NCI-H2171 treated with DMSO at 0.1 percent for 48 hours (cell line): ENCODE data around the gene NBEAL2.

Experiments used
- DNase-seq: peaks from one replicate; lab custom pipeline; 2025; lab: John Stamatoyannopoulos, UW

The NBEAL2 gene

GRCh38 chr3:47042231-47042791 lies 62.8 kb downstream of the NBEAL2 start:
- no peak for DNase-seq

GRCh38 chr3:47047069-47047468 lies 67.6 kb downstream of the NBEAL2 start:
- DNase-seq = no peak

- DNase-seq = no peak
Observed at GRCh38 chr3:47047673-47048072, 68.2 kb downstream of the NBEAL2 start.

- no peak for DNase-seq
Observed at GRCh38 chr3:47054412-47054811, 74.9 kb downstream of the NBEAL2 start.

- no peak for DNase-seq
Observed at GRCh38 chr3:47056705-47057104, 77.2 kb downstream of the NBEAL2 start.

- DNase-seq = no peak
Observed at GRCh38 chr3:47057212-47057671, 77.8 kb downstream of the NBEAL2 start.
